ENCODE measurements around the gene TNFRSF1B. TPM values are rescaled to one million over a fixed set of nuclear protein-coding genes. Genes with fewer than 3 reads are reported as not detected.

TNFRSF1B gene
- total and polyA plus RNA-seq, 9 of the 15 experiments (the other 6 are each of a cell fraction or from before 2014, with no cell fraction given): 8.8 to 91.3 (median 36.0) TPM

GRCh38 chr1:12174924-12175810, 8.4 kb downstream of the TNFRSF1B start (continued):
- TF ChIP-seq ZNF740 (CRISPR knock-in tag; IDR thresholded peaks at IDR 0.05) (no peak), ZNF740 (tag; IDR thresholded peaks at IDR 0.05) (no peak), SOX6 (IDR thresholded peaks at IDR 0.05) (peak; percentile 63; the same call in 1 of the 2 replicates), MAFK (IDR thresholded peaks at IDR 0.05; ENCODE audit: low read length) (no peak), NEUROD1 (IDR thresholded peaks at IDR 0.05; ENCODE audit: borderline replicate concordance, low read depth, low read length, partially characterized antibody) (peak; percentile 52), CHCHD3 (CRISPR knock-in tag; IDR thresholded peaks at IDR 0.05) (no peak), ZNF436 (CRISPR knock-in tag; IDR thresholded peaks at IDR 0.05) (no peak), FOXK2 (conservative IDR thresholded peaks at IDR 0.05 in 1 of 2, IDR thresholded peaks at IDR 0.05 in 1 of 2; ENCODE audit: low read depth in 2 of 2) (no peak), NUFIP1 (IDR thresholded peaks at IDR 0.05; ENCODE audit: partially characterized antibody) (no peak), RBBP5 (IDR thresholded peaks at IDR 0.05; ENCODE audit: borderline replicate concordance, insufficient read depth, low read length, poor library complexity, severe bottlenecking) (no peak), LEF1 (IDR thresholded peaks at IDR 0.05) (peak; percentile 47; the same call in 1 of the 2 replicates), ZBTB1 (CRISPR knock-in tag; IDR thresholded peaks at IDR 0.05; ENCODE audit: borderline replicate concordance, low read depth) (no peak), CCNT2 (IDR thresholded peaks at IDR 0.05; ENCODE audit: borderline replicate concordance, extremely low read depth, insufficient read length, low read depth, low read length) (peak; percentile 43), SRSF7 (optimal IDR thresholded peaks at IDR 0.05; ENCODE audit: low read depth, low read length) (no peak), PHF8 (IDR thresholded peaks at IDR 0.05; ENCODE audit: borderline replicate concordance, low read length) (no peak), ZNF561 (CRISPR knock-in tag; conservative IDR thresholded peaks at IDR 0.05) (no peak), RBM17 (IDR thresholded peaks at IDR 0.05; ENCODE audit: borderline replicate concordance, low read depth, low read length) (no peak), ZNF444 (CRISPR knock-in tag; IDR thresholded peaks at IDR 0.05) (no peak), SUPT5H (IDR thresholded peaks at IDR 0.05) (no peak), SP1 (CRISPR knock-in tag; IDR thresholded peaks at IDR 0.05) (0 out of 2 replicates have a peak, but pooled peaks have one; percentile 41), POLR2AphosphoS5 (IDR thresholded peaks at IDR 0.05; ENCODE audit: control insufficient read depth, insufficient read depth, low read depth, low read length) (peak; percentile 95), TBP (optimal IDR thresholded peaks at IDR 0.05; ENCODE audit: low read depth, low read length) (no peak), ELF4 (CRISPR knock-in tag; IDR thresholded peaks at IDR 0.05) (no peak), BRD4 (IDR thresholded peaks at IDR 0.05) (no peak)
- TF ChIP-seq, protein P1, sequence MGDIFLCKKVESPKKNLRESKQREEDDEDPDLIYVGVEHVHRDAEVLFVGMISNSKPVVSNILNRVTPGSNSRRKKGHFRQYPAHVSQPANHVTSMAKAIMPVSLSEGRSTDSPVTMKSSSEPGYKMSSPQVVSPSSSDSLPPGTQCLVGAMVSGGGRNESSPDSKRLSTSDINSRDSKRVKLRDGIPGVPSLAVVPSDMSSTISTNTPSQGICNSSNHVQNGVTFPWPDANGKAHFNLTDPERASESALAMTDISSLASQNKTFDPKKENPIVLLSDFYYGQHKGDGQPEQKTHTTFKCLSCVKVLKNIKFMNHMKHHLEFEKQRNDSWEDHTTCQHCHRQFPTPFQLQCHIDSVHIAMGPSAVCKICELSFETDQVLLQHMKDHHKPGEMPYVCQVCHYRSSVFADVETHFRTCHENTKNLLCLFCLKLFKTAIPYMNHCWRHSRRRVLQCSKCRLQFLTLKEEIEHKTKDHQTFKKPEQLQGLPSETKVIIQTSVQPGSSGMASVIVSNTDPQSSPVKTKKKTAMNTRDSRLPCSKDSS (IDR thresholded peaks at IDR 0.05; ENCODE audit: low read depth, partially characterized antibody): no peak
- TF ChIP-seq, protein P2, sequence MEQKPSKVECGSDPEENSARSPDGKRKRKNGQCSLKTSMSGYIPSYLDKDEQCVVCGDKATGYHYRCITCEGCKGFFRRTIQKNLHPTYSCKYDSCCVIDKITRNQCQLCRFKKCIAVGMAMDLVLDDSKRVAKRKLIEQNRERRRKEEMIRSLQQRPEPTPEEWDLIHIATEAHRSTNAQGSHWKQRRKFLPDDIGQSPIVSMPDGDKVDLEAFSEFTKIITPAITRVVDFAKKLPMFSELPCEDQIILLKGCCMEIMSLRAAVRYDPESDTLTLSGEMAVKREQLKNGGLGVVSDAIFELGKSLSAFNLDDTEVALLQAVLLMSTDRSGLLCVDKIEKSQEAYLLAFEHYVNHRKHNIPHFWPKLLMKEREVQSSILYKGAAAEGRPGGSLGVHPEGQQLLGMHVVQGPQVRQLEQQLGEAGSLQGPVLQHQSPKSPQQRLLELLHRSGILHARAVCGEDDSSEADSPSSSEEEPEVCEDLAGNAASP (IDR thresholded peaks at IDR 0.05): no peak
